IPS-18c (cell line): ENCODE measurements around the gene LRRK2.

Source experiments
- H3K4me3 ChIP-seq: 2 replicates; pipeline ENCODE4 v1.7.0; 2013; ENCODE audit warnings: low read depth, mild to moderate bottlenecking, low read length, moderate library complexity; ENCODE audit not compliant: insufficient read depth
- H3K9me3 ChIP-seq: one replicate; pipeline ENCODE4 v1.6.1; 2013; ENCODE audit warnings: mild to moderate bottlenecking, low read length, moderate library complexity; ENCODE audit not compliant: control insufficient read depth, insufficient read depth

LRRK2 gene

GRCh38 chr12:40271981-40272664 is 47.3 kb downstream of the LRRK2 start:
- no peak overlapping the region for H3K4me3 ChIP-seq
- H3K9me3 ChIP-seq = no peaks in the 10 kb centered on the region

- no peaks in the 10 kb centered on the region for H3K9me3 ChIP-seq
- H3K4me3 ChIP-seq = no peak overlapping the region
Observed at GRCh38 chr12:40281791-40282364, 57.1 kb downstream of the LRRK2 start.

- no peak overlapping the region for H3K4me3 ChIP-seq
- no peaks in the 10 kb centered on the region for H3K9me3 ChIP-seq
Observed at GRCh38 chr12:40286583-40286982, 61.8 kb downstream of the LRRK2 start.

GRCh38 chr12:40287369-40287975 is 62.7 kb downstream of the LRRK2 start:
- no peak overlapping the region for H3K4me3 ChIP-seq
- no peaks in the 10 kb centered on the region for H3K9me3 ChIP-seq

GRCh38 chr12:40292788-40293429 is 68.1 kb downstream of the LRRK2 start:
- Histone ChIP-seq H3K4me3 (no peak overlapping the region), H3K9me3 (no peaks in the 10 kb centered on the region)

- Histone ChIP-seq H3K9me3 (no peaks in the 10 kb centered on the region), H3K4me3 (no peak overlapping the region)
Observed at GRCh38 chr12:40298341-40298740, 73.5 kb downstream of the LRRK2 start.

- H3K4me3 ChIP-seq = no peak overlapping the region
- H3K9me3 ChIP-seq = no peaks in the 10 kb centered on the region
Observed at GRCh38 chr12:40300490-40300889, 75.7 kb downstream of the LRRK2 start.

- Histone ChIP-seq H3K4me3 (no peak overlapping the region), H3K9me3 (no peaks in the 10 kb centered on the region)
Observed at GRCh38 chr12:40309001-40309400, 84.2 kb downstream of the LRRK2 start.

GRCh38 chr12:40310211-40310610 is 85.4 kb downstream of the LRRK2 start:
- no peak overlapping the region for H3K4me3 ChIP-seq
- H3K9me3 ChIP-seq = no peaks in the 10 kb centered on the region

- Histone ChIP-seq H3K4me3 (no peak overlapping the region), H3K9me3 (no peaks in the 10 kb centered on the region)
Observed at GRCh38 chr12:40312196-40312595, 87.4 kb downstream of the LRRK2 start.

- H3K9me3 ChIP-seq = no peaks in the 10 kb centered on the region
- no peak overlapping the region for H3K4me3 ChIP-seq
Observed at GRCh38 chr12:40312982-40313576, 88.3 kb downstream of the LRRK2 start.

GRCh38 chr12:40313928-40314327 is 89.1 kb downstream of the LRRK2 start:
- no peak overlapping the region for H3K4me3 ChIP-seq
- no peaks in the 10 kb centered on the region for H3K9me3 ChIP-seq

GRCh38 chr12:40314927-40315326 is 90.1 kb downstream of the LRRK2 start:
- H3K4me3 ChIP-seq = no peak overlapping the region
- H3K9me3 ChIP-seq = no peaks in the 10 kb centered on the region

- no peaks in the 10 kb centered on the region for H3K9me3 ChIP-seq
Observed at GRCh38 chr12:40315375-40315774, 90.6 kb downstream of the LRRK2 start.

GRCh38 chr12:40324261-40324660 is 99.5 kb downstream of the LRRK2 start:
- Histone ChIP-seq H3K4me3 (no peak overlapping the region), H3K9me3 (no peaks in the 10 kb centered on the region)

More at GRCh38 chr12:40315375-40315774, 90.6 kb downstream of the LRRK2 start:
- no peak overlapping the region for H3K4me3 ChIP-seq

GRCh38 chr12:40325349-40325960 is 100.7 kb downstream of the LRRK2 start:
- no peak overlapping the region for H3K4me3 ChIP-seq

GRCh38 chr12:40327535-40327934 is 102.7 kb downstream of the LRRK2 start:
- Histone ChIP-seq H3K9me3 (no peaks in the 10 kb centered on the region), H3K4me3 (no peak overlapping the region)

More at GRCh38 chr12:40325349-40325960, 100.7 kb downstream of the LRRK2 start:
- no peaks in the 10 kb centered on the region for H3K9me3 ChIP-seq
